HG03460 (cell line): Measurements from ENCODE around the gene WDR53.
"Not testable (repeated sequence)": the region's sequence is repeated elsewhere in the genome, so short reads cannot be mapped to it uniquely, and the experiment has no call there.

ENCODE experiments used
- ATAC-seq: cut with Tn5 transposase; IDR thresholded peaks from one replicate; pipeline ENCODE4 v1.9.1; 2021; ENCODE audit not compliant: unreplicated experiment

WDR53 gene

GRCh38 chr3:196518966-196519717 lies 49.2 kb downstream of the WDR53 start:
- ATAC-seq = no peak

GRCh38 chr3:196517919-196518318 lies 50.4 kb downstream of the WDR53 start:
- ATAC-seq = no peak

GRCh38 chr3:196517162-196517800 lies 51.1 kb downstream of the WDR53 start:
- ATAC-seq = no peak

- ATAC-seq = no peak
Observed at GRCh38 chr3:196514913-196515621, 53.3 kb downstream of the WDR53 start, which contains the start of gene SMCO1. Gene SMCO1, minus strand, starts transcription at chr3:196515346. Its CDS starts 137 bp downstream, at chr3:196515209.

GRCh38 chr3:196514350-196514716 lies 54.0 kb downstream of the WDR53 start:
- ATAC-seq = no peak

- no peak for ATAC-seq
Observed at GRCh38 chr3:196513697-196514349, 54.5 kb downstream of the WDR53 start.

GRCh38 chr3:196511646-196512425 lies 56.5 kb downstream of the WDR53 start:
- ATAC-seq = not testable (repeated sequence)

- not testable (repeated sequence) for ATAC-seq
Observed at GRCh38 chr3:196511108-196511507, 57.2 kb downstream of the WDR53 start.

- ATAC-seq = no peak
Observed at GRCh38 chr3:196506687-196507086, 61.7 kb downstream of the WDR53 start.

- no peak for ATAC-seq
Observed at GRCh38 chr3:196504556-196504955, 63.8 kb downstream of the WDR53 start.
